Kidney (tissue), 14 donors: Measurements from ENCODE around the gene FRZB. TPM values are rescaled to one million over a fixed set of nuclear protein-coding genes. Genes with fewer than 3 reads are reported as not detected.

Experiments used
- DNase-seq, 5 donors: peaks; one replicate each; pipeline ENCODE4 v3.0.0-alpha.2; 2013 to 2020
- FAIRE-seq: peaks from 2 replicates; lab custom pipeline; 2012; peaks lifted over from hg19 to GRCh38; lab: Jason Lieb, UNC
- H3K27ac ChIP-seq, 2 donors: one replicate each; pipeline ENCODE4 v1.7.0; 2013; ENCODE audit warnings: low read depth in 2 of 2, low read length in 2 of 2, inconsistent platforms in 1 of 2
- H3K27me3 ChIP-seq: one replicate; pipeline ENCODE4 v1.7.1; 2013; ENCODE audit warnings: low read length, inconsistent platforms; ENCODE audit not compliant: control insufficient read depth, insufficient read depth
- H3K36me3 ChIP-seq, 3 donors: one replicate each; pipeline versions ENCODE4 v1.7.0 to v1.7.1; 2013; ENCODE audit warnings: low read length in 3 of 3, control low read depth in 1 of 3, inconsistent platforms in 1 of 3; ENCODE audit not compliant: insufficient read depth in 3 of 3, control insufficient read depth in 2 of 3
- H3K4me1 ChIP-seq, 3 donors: one replicate each; pipeline versions ENCODE4 v1.7.0 to v1.7.1; 2013; ENCODE audit warnings: low read length in 3 of 3, inconsistent platforms in 1 of 3, low read depth in 1 of 3; ENCODE audit not compliant: control insufficient read depth in 2 of 3, insufficient read depth in 2 of 3
- H3K4me3 ChIP-seq, 3 donors: one replicate each; pipeline versions ENCODE4 v1.7.0 to v1.8.1; 2013; ENCODE audit warnings: low read length in 3 of 3, control low read depth in 1 of 3, inconsistent platforms in 1 of 3
- H3K9ac ChIP-seq, 3 donors: one replicate each; pipeline versions ENCODE4 v1.7.0 to v1.7.1; 2013; ENCODE audit warnings: low read length in 3 of 3, control low read depth in 1 of 3, inconsistent platforms in 1 of 3
- H3K9me3 ChIP-seq, 3 donors: one replicate each; pipeline versions ENCODE4 v1.7.0 to v1.7.1; 2013; ENCODE audit warnings: low read length in 3 of 3, control low read depth in 1 of 3, inconsistent platforms in 1 of 3; ENCODE audit not compliant: control insufficient read depth in 2 of 3, insufficient read depth in 1 of 3
- intact Hi-C: fragments of 100-400 bp; cut with DNase I; formaldehyde crosslinking; loops from one replicate; pipeline ENCODE4 v1.11.1; 2022
- polyA plus RNA-seq: library from polyadenylated mRNA; stranded (reverse); fragments of 350-450 nt; fragmentation: Illumina TruSeq; extraction: RNeasy Lipid Tissue Mini Kit (QIAGEN cat#74804); gene quantifications from one replicate; pipeline ENCODE4 v1.2.3, GENCODE V29; 2014; ENCODE audit warnings: low read depth, low replicate concordance; ENCODE audit not compliant: insufficient read depth
- total RNA-seq: library from RNA; stranded (reverse); fragmentation: NEBNext Ultra II Directional; extraction: Animal tissue kit (Norgen Biotek cat#: 25700); gene quantifications from one replicate; pipeline ENCODE4 v1.2.1, GENCODE V29; 2021
- TF ChIP-seq, protein P1 (sequence below): IDR thresholded peaks from 3 replicates; pipeline ENCODE4 v1.5.1; 2012; ENCODE audit warnings: mild to moderate bottlenecking, moderate library complexity, borderline replicate concordance; ENCODE audit not compliant: insufficient read depth; ENCODE audit errors: extremely low read depth
- donor health status: control.
- donor health status: control.
- donor health status: control.
- donor health status: control.
- donor health status: control.
- donor health status: DM: yes; HTN: yes; CAD: no.
- donor health status: Normal renal cell carcinoma (clear cell type).

Gene FRZB
- total and polyA plus RNA-seq, 2 donors from 2014 or later: 12.9 to 21.3 TPM

DNA sequence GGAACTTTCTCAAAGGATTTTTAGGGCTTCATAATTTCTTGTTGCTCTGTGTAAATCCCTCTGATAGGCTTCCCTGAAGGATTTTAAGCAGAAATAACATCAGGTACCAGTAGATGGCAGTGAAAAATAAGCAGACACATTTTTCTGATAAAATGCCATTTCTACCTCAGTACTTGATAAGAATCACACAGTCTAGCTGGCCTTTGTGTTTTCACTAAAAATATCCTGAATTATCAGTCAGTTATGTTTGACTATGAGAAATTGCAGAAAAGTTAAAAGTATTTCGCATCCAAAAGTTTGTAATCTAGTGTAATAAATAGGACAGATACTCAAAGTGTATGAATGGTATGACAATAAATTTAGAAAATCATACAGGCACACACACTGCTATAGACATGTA lies 81.7 kb downstream of the FRZB start:
- Histone ChIP-seq H3K27ac (no peak overlapping the region), H3K4me3 (no peak overlapping the region), H3K9ac (no peak overlapping the region), H3K4me1 (no peaks in the 10 kb centered on the region), H3K36me3 (peaks cover 0 to 3% (median 0%) of the 10 kb centered on the region in 3 donors), H3K27me3 (no peaks in the 10 kb centered on the region), H3K9me3 (no peaks in the 10 kb centered on the region)
- TF ChIP-seq, protein P1, sequence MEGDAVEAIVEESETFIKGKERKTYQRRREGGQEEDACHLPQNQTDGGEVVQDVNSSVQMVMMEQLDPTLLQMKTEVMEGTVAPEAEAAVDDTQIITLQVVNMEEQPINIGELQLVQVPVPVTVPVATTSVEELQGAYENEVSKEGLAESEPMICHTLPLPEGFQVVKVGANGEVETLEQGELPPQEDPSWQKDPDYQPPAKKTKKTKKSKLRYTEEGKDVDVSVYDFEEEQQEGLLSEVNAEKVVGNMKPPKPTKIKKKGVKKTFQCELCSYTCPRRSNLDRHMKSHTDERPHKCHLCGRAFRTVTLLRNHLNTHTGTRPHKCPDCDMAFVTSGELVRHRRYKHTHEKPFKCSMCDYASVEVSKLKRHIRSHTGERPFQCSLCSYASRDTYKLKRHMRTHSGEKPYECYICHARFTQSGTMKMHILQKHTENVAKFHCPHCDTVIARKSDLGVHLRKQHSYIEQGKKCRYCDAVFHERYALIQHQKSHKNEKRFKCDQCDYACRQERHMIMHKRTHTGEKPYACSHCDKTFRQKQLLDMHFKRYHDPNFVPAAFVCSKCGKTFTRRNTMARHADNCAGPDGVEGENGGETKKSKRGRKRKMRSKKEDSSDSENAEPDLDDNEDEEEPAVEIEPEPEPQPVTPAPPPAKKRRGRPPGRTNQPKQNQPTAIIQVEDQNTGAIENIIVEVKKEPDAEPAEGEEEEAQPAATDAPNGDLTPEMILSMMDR: peak; percentile 55
- intact Hi-C loops: loop anchor here (10.0 kb wide), 1 partner anchor 190 kb away; no protein-coding TSS in a partner anchor
- FAIRE-seq (peak; percentile 66), DNase-seq (peak in 2 of 5 donors; percentile 64 to 68)

GRCh38 chr2:182784058-182784706 lies 82.3 kb downstream of the FRZB start:
- H3K9ac ChIP-seq: no peak overlapping the region
- TF ChIP-seq, protein P1: no peak
- intact Hi-C loops: loop anchor here (10.0 kb wide), 1 partner anchor 191 kb away; no protein-coding TSS in a partner anchor

More at GRCh38 chr2:182784058-182784706, 82.3 kb downstream of the FRZB start:
- Histone ChIP-seq H3K27me3 (no peaks in the 10 kb centered on the region), H3K4me3 (no peak overlapping the region), H3K36me3 (peaks cover 0 to 3% (median 0%) of the 10 kb centered on the region in 3 donors), H3K9me3 (no peaks in the 10 kb centered on the region), H3K4me1 (no peaks in the 10 kb centered on the region), H3K27ac (no peak overlapping the region)
- no peak for DNase-seq
- peak; percentile 6 for FAIRE-seq

Other genes starting within 250 kb of the FRZB start
- 127 TPM for gene DNAJC10, start 150.4 kb downstream of the FRZB start, total RNA-seq
- 30.1 TPM for gene DNAJC10, start 150.4 kb downstream of the FRZB start, polyA plus RNA-seq
- 140 TPM for gene NCKAP1, start 171.8 kb upstream of the FRZB start, total RNA-seq
- gene NCKAP1, start 171.8 kb upstream of the FRZB start, polyA plus RNA-seq: 45.4 TPM
- gene DUSP19, start 212.1 kb upstream of the FRZB start, total RNA-seq: 4.4 TPM
- gene DUSP19, start 212.1 kb upstream of the FRZB start, polyA plus RNA-seq: 1.8 TPM